Anterior cingulate cortex (tissue), 58 donors: ENCODE data around the gene CIDEC.
A peak's percentile ranks its signal among the peaks of the same experiment; 100 is the strongest.
"Not testable (repeated sequence)": the region's sequence is repeated elsewhere in the genome, so short reads cannot be mapped to it uniquely, and the experiment has no call there.

Experiments
- DNase-seq, 58 donors: peaks; one replicate each; lab custom pipeline; 2025; lab: John Stamatoyannopoulos, UW

Gene CIDEC

GRCh38 chr3:9881441-9881840 lies 1.4 kb upstream of the CIDEC start:
- no peak for DNase-seq

- DNase-seq: no peak
Observed at GRCh38 chr3:9878700-9879099, 1.4 kb downstream of the CIDEC start.

- DNase-seq: no peak
Observed at GRCh38 chr3:9876991-9877390, 3.1 kb downstream of the CIDEC start.

- DNase-seq: not testable (repeated sequence)
Observed at GRCh38 chr3:9876255-9876654, 3.8 kb downstream of the CIDEC start.

- DNase-seq: no peak
Observed at GRCh38 chr3:9875448-9875847, 4.6 kb downstream of the CIDEC start.

- not testable (repeated sequence) for DNase-seq
Observed at GRCh38 chr3:9872067-9872466, 8.0 kb downstream of the CIDEC start.

- DNase-seq: no peak
Observed at GRCh38 chr3:9870978-9871377, 9.1 kb downstream of the CIDEC start.

- no peak for DNase-seq
Observed at GRCh38 chr3:9869955-9870354, 10.1 kb downstream of the CIDEC start.

- no peak for DNase-seq
Observed at GRCh38 chr3:9867106-9867505, 12.9 kb downstream of the CIDEC start.

GRCh38 chr3:9866639-9867038 lies 13.4 kb downstream of the CIDEC start:
- no peak for DNase-seq

GRCh38 chr3:9865125-9865637 lies 14.9 kb downstream of the CIDEC start:
- not testable (repeated sequence) for DNase-seq

GRCh38 chr3:9864200-9864927 lies 15.7 kb downstream of the CIDEC start:
- peak in 54 of 58 donors; percentile 8 to 84 (median 56) for DNase-seq

- no peak for DNase-seq
Observed at GRCh38 chr3:9863058-9863772, 16.8 kb downstream of the CIDEC start.

GRCh38 chr3:9862391-9863057 lies 17.5 kb downstream of the CIDEC start:
- DNase-seq: no peak

- DNase-seq: no peak
Observed at GRCh38 chr3:9861626-9862130, 18.4 kb downstream of the CIDEC start.

GRCh38 chr3:9861201-9861600 lies 18.9 kb downstream of the CIDEC start:
- no peak for DNase-seq

- DNase-seq: no peak
Observed at GRCh38 chr3:9859530-9860025, 20.5 kb downstream of the CIDEC start.

- DNase-seq: no peak
Observed at GRCh38 chr3:9855594-9855993, 24.5 kb downstream of the CIDEC start.

GRCh38 chr3:9854291-9854940 lies 25.6 kb downstream of the CIDEC start:
- DNase-seq: not testable (repeated sequence)

GRCh38 chr3:9852528-9852927 lies 27.5 kb downstream of the CIDEC start:
- DNase-seq: no peak
